ENCODE data around the gene RPL38. TPM values are rescaled to one million over a fixed set of nuclear protein-coding genes. Genes with fewer than 3 reads are reported as not detected.

RPL38 gene
- total RNA-seq, 1 donor from 2014 or later = 1,028 TPM

GRCh38 chr17:74223901-74224300 lies 20.4 kb downstream of the RPL38 start:
- DNase-seq (ENCODE audit: extremely low spot score, unreplicated experiment) = no peak
- no peak for TF ChIP-seq CTCF (conservative IDR thresholded peaks at IDR 0.05)
- Mint-ChIP-seq H3K9me3 (peaks cover 3% of the 10 kb centered on the region), H3K4me1 (ENCODE audit: unreplicated experiment) (peaks cover 26% of the 10 kb centered on the region), H3K36me3 (no peaks in the 10 kb centered on the region), H3K27me3 (peaks cover 7% of the 10 kb centered on the region), H3K27ac (no peak overlapping the region), H3K4me3 (no peak overlapping the region)

- no peak overlapping the region for H3K4me3 Mint-ChIP-seq
- no peaks in the 10 kb centered on the region for H3K36me3 Mint-ChIP-seq
- peaks cover 7% of the 10 kb centered on the region for H3K27me3 Mint-ChIP-seq
- H3K4me1 Mint-ChIP-seq (ENCODE audit: unreplicated experiment) = peaks cover 19% of the 10 kb centered on the region
- H3K27ac Mint-ChIP-seq = no peak overlapping the region
- peaks cover 4% of the 10 kb centered on the region for H3K9me3 Mint-ChIP-seq
- DNase-seq (ENCODE audit: extremely low spot score, unreplicated experiment) = no peak
- no peak for TF ChIP-seq CTCF (conservative IDR thresholded peaks at IDR 0.05)
These were observed 21.7 kb downstream of the RPL38 start for GRCh38 chr17:74224959-74225725.

- H3K4me3 Mint-ChIP-seq = no peak overlapping the region
- H3K9me3 Mint-ChIP-seq = peaks cover 4% of the 10 kb centered on the region
- H3K27ac Mint-ChIP-seq = no peak overlapping the region
- DNase-seq (ENCODE audit: extremely low spot score, unreplicated experiment) = no peak
- H3K27me3 Mint-ChIP-seq = peaks cover 7% of the 10 kb centered on the region
- H3K36me3 Mint-ChIP-seq = no peaks in the 10 kb centered on the region
- no peak for TF ChIP-seq CTCF (conservative IDR thresholded peaks at IDR 0.05)
- H3K4me1 Mint-ChIP-seq (ENCODE audit: unreplicated experiment) = peaks cover 19% of the 10 kb centered on the region
These were observed 22.8 kb downstream of the RPL38 start for GRCh38 chr17:74226252-74226651.

- Mint-ChIP-seq H3K27me3 (peaks cover 7% of the 10 kb centered on the region), H3K27ac (no peak overlapping the region), H3K4me1 (ENCODE audit: unreplicated experiment) (peaks cover 19% of the 10 kb centered on the region), H3K36me3 (no peaks in the 10 kb centered on the region), H3K9me3 (peaks cover 4% of the 10 kb centered on the region), H3K4me3 (no peak overlapping the region)
- no peak for DNase-seq (ENCODE audit: extremely low spot score, unreplicated experiment)
- TF ChIP-seq CTCF (conservative IDR thresholded peaks at IDR 0.05) = no peak
These were observed 24.0 kb downstream of the RPL38 start for GRCh38 chr17:74227271-74228080.

- Mint-ChIP-seq H3K4me3 (no peak overlapping the region), H3K27me3 (peaks cover 10% of the 10 kb centered on the region), H3K9me3 (peaks cover 4% of the 10 kb centered on the region), H3K4me1 (ENCODE audit: unreplicated experiment) (peaks cover 22% of the 10 kb centered on the region), H3K36me3 (no peaks in the 10 kb centered on the region), H3K27ac (no peak overlapping the region)
- TF ChIP-seq CTCF (conservative IDR thresholded peaks at IDR 0.05) = no peak
- no peak for DNase-seq (ENCODE audit: extremely low spot score, unreplicated experiment)
These were observed 25.0 kb downstream of the RPL38 start for GRCh38 chr17:74228306-74228978.
